GM18858 (cell line): ENCODE measurements around the gene SNPH.

Experiments used
- ATAC-seq: cut with Tn5 transposase; IDR thresholded peaks from one replicate; pipeline ENCODE4 v1.9.1; 2021; ENCODE audit not compliant: unreplicated experiment

SNPH gene

GRCh38 chr20:1286267-1287024 lies 20.4 kb downstream of the SNPH start:
- no peak for ATAC-seq

- no peak for ATAC-seq
Measured at GRCh38 chr20:1287306-1287705, 21.2 kb downstream of the SNPH start.

GRCh38 chr20:1287787-1288569 lies 21.9 kb downstream of the SNPH start:
- no peak for ATAC-seq

- ATAC-seq = no peak
Measured at GRCh38 chr20:1291191-1291741, 25.2 kb downstream of the SNPH start.

GRCh38 chr20:1292620-1293019 lies 26.5 kb downstream of the SNPH start:
- ATAC-seq = no peak

- ATAC-seq = no peak
Measured at GRCh38 chr20:1293641-1294379, 27.7 kb downstream of the SNPH start.

GRCh38 chr20:1294497-1294896 lies 28.4 kb downstream of the SNPH start:
- ATAC-seq = no peak

GRCh38 chr20:1295276-1295930 lies 29.3 kb downstream of the SNPH start:
- ATAC-seq = no peak

- no peak for ATAC-seq
Measured at GRCh38 chr20:1296117-1296610, 30.1 kb downstream of the SNPH start.

- no peak for ATAC-seq
Measured at GRCh38 chr20:1296922-1297321, 30.8 kb downstream of the SNPH start.

- ATAC-seq = no peak
Measured at GRCh38 chr20:1297486-1297885, 31.4 kb downstream of the SNPH start.

GRCh38 chr20:1298166-1298565 lies 32.1 kb downstream of the SNPH start:
- ATAC-seq = no peak

- ATAC-seq = no peak
Measured at GRCh38 chr20:1298888-1299511, 32.9 kb downstream of the SNPH start.

- ATAC-seq = no peak
Measured at GRCh38 chr20:1299522-1299921, 33.4 kb downstream of the SNPH start.

- no peak for ATAC-seq
Measured at GRCh38 chr20:1300083-1300840, 34.2 kb downstream of the SNPH start.

- no peak for ATAC-seq
Measured at GRCh38 chr20:1301031-1301529, 35.0 kb downstream of the SNPH start.

- no peak for ATAC-seq
Measured at GRCh38 chr20:1302685-1303541, 36.8 kb downstream of the SNPH start.

- ATAC-seq = no peak
Measured at GRCh38 chr20:1304710-1305515, 38.8 kb downstream of the SNPH start.
